Measurements from ENCODE around the gene MORF4L2.

The MORF4L2 gene

GRCh38 chrX:103678199-103678993 lies 8.1 kb downstream of the MORF4L2 start:
- H4K20me1 ChIP-seq (ENCODE audit: insufficient read depth, low read length): no peaks in the 10 kb centered on the region
- H3K27me3 ChIP-seq (ENCODE audit: insufficient read depth, low read length): no peaks in the 10 kb centered on the region
- no peak overlapping the region for H3K27ac ChIP-seq (ENCODE audit: low read depth, low read length, poor library complexity, severe bottlenecking)
- TF ChIP-seq EZH2 (IDR thresholded peaks at IDR 0.05; ENCODE audit: borderline replicate concordance, low read length) (no peak), CTCF (IDR thresholded peaks at IDR 0.05; ENCODE audit: low read length) (no peak)
- no peaks in the 10 kb centered on the region for H3K9me2 ChIP-seq (ENCODE audit: low read depth, low read length)
- no peaks in the 10 kb centered on the region for H3K9me3 ChIP-seq (ENCODE audit: low read length)
- no peak overlapping the region for H3K4me2 ChIP-seq (ENCODE audit: low read length)
- no peaks in the 10 kb centered on the region for H3K4me1 ChIP-seq (ENCODE audit: insufficient read depth, low read length, severe bottlenecking)
- H3K36me3 ChIP-seq (ENCODE audit: insufficient read depth, low read length): peaks cover 67% of the 10 kb centered on the region
- no peaks in the 10 kb centered on the region for H3K79me2 ChIP-seq (ENCODE audit: insufficient read depth, low read length)
- no peak overlapping the region for H3K4me3 ChIP-seq (ENCODE audit: low read depth, low read length, poor library complexity, severe bottlenecking)
- H3F3A ChIP-seq (ENCODE audit: insufficient read depth, low read length): no peaks in the 10 kb centered on the region
- H3K9ac ChIP-seq (ENCODE audit: low read length): no peak overlapping the region
- no peak overlapping the region for H2AFZ ChIP-seq (ENCODE audit: low read length)

- H3K4me1 ChIP-seq (ENCODE audit: insufficient read depth, low read length, severe bottlenecking): no peaks in the 10 kb centered on the region
- H3K9ac ChIP-seq (ENCODE audit: low read length): no peak overlapping the region
- H4K20me1 ChIP-seq (ENCODE audit: insufficient read depth, low read length): no peaks in the 10 kb centered on the region
- H3F3A ChIP-seq (ENCODE audit: insufficient read depth, low read length): no peaks in the 10 kb centered on the region
- no peak for TF ChIP-seq EZH2 (IDR thresholded peaks at IDR 0.05; ENCODE audit: borderline replicate concordance, low read length)
- no peaks in the 10 kb centered on the region for H3K9me2 ChIP-seq (ENCODE audit: low read depth, low read length)
- no peak overlapping the region for H2AFZ ChIP-seq (ENCODE audit: low read length)
- H3K9me3 ChIP-seq (ENCODE audit: low read length): no peaks in the 10 kb centered on the region
- no peak overlapping the region for H3K4me2 ChIP-seq (ENCODE audit: low read length)
- H3K27me3 ChIP-seq (ENCODE audit: insufficient read depth, low read length): no peaks in the 10 kb centered on the region
- no peak overlapping the region for H3K4me3 ChIP-seq (ENCODE audit: low read depth, low read length, poor library complexity, severe bottlenecking)
- H3K27ac ChIP-seq (ENCODE audit: low read depth, low read length, poor library complexity, severe bottlenecking): no peak overlapping the region
- no peaks in the 10 kb centered on the region for H3K79me2 ChIP-seq (ENCODE audit: insufficient read depth, low read length)
- H3K36me3 ChIP-seq (ENCODE audit: insufficient read depth, low read length): peaks cover 37% of the 10 kb centered on the region
These were observed 11.7 kb downstream of the MORF4L2 start for GRCh38 chrX:103674531-103675454.

GRCh38 chrX:103669745-103670144 lies 16.8 kb downstream of the MORF4L2 start:
- no peaks in the 10 kb centered on the region for H3K9me3 ChIP-seq (ENCODE audit: low read length)
- no peaks in the 10 kb centered on the region for H3K27me3 ChIP-seq (ENCODE audit: insufficient read depth, low read length)
- no peaks in the 10 kb centered on the region for H3K4me1 ChIP-seq (ENCODE audit: insufficient read depth, low read length, severe bottlenecking)
- no peaks in the 10 kb centered on the region for H3K36me3 ChIP-seq (ENCODE audit: insufficient read depth, low read length)
- H3K4me2 ChIP-seq (ENCODE audit: low read length): no peak overlapping the region
- no peak overlapping the region for H3K4me3 ChIP-seq (ENCODE audit: low read depth, low read length, poor library complexity, severe bottlenecking)
- H3F3A ChIP-seq (ENCODE audit: insufficient read depth, low read length): no peaks in the 10 kb centered on the region
- H3K9ac ChIP-seq (ENCODE audit: low read length): no peak overlapping the region
- H3K79me2 ChIP-seq (ENCODE audit: insufficient read depth, low read length): no peaks in the 10 kb centered on the region
- no peaks in the 10 kb centered on the region for H4K20me1 ChIP-seq (ENCODE audit: insufficient read depth, low read length)
- no peaks in the 10 kb centered on the region for H3K9me2 ChIP-seq (ENCODE audit: low read depth, low read length)
- no peak for TF ChIP-seq EZH2 (IDR thresholded peaks at IDR 0.05; ENCODE audit: borderline replicate concordance, low read length)
- no peak for TF ChIP-seq CTCF (IDR thresholded peaks at IDR 0.05; ENCODE audit: low read length)
- H3K27ac ChIP-seq (ENCODE audit: low read depth, low read length, poor library complexity, severe bottlenecking): no peak overlapping the region
- no peak overlapping the region for H2AFZ ChIP-seq (ENCODE audit: low read length)
